ENCODE measurements around the gene ANKRD10.

- TF ChIP-seq GATA3 (IDR thresholded peaks at IDR 0.05; ENCODE audit: low read depth, low read length) (no peak), GATA2 (IDR thresholded peaks at IDR 0.05; ENCODE audit: low read depth, low read length) (no peak)
Observed at GRCh38 chr13:110936519-110936918, 21.6 kb upstream of the ANKRD10 start.

Measured in SH-SY5Y (cell line).